Lung microvascular endothelial cell (primary cell): ENCODE measurements around the gene SUFU. TPM values are rescaled to one million over a fixed set of nuclear protein-coding genes. Genes with fewer than 3 reads are reported as not detected.

Experiments
- DNase-seq, 2 donors: peaks; one replicate each; pipeline versions ENCODE4 v3.0.0 to v3.0.0-alpha.2; 2010; ENCODE audit warnings: low read depth in 2 of 2
- total RNA-seq: library from RNA; depleted of rRNA; stranded (reverse); fragments of >200 nt; gene quantifications from 2 replicates; pipeline ENCODE4 v1.2.1, GENCODE V29; 2014

The SUFU gene
- total RNA-seq, 1 donor from 2014 or later: 3.0 TPM

DNA sequence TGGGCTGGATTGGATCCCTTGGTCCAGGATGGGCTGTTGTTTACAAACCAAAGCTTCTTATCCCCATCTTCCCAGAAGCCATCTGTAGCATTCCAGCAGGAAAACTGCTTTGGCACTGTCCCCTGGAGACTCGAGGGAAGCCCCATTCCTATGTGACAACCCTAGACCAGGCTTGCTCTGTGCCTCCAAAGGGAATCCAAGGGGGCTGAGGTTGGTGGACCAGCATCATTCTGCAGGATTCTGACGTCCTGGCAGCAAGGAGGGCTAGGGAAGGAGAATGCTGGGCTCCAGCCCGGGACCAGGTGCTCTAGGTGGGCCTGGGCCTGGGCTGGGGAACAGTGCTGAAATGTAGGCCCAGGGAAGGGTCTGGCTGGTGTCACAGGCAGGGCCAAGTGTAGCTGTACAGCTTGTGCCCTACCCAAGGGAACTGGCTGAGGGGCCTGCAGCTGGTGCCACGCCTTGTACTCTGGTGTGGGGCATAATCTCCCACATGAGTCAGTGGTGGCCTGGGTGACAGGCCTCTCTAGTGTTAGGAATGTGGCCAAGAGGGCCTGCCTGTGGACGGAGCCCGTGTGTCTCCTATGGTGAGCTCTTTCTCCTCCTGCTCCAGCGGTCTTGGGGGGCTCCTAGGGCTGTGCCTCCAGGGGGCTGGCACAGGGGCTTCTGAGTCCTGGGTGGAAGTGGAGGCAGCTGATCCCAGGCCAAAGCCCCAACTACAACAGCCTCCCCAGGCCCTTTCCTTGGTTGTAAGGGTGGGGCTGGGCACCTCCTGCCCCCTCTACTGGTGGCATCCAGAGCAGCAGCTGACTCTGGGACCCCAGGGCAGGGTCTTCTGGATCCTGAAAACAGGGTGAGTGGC, 165.7 kb downstream of the SUFU start:
- DNase-seq: no peak

DNA sequence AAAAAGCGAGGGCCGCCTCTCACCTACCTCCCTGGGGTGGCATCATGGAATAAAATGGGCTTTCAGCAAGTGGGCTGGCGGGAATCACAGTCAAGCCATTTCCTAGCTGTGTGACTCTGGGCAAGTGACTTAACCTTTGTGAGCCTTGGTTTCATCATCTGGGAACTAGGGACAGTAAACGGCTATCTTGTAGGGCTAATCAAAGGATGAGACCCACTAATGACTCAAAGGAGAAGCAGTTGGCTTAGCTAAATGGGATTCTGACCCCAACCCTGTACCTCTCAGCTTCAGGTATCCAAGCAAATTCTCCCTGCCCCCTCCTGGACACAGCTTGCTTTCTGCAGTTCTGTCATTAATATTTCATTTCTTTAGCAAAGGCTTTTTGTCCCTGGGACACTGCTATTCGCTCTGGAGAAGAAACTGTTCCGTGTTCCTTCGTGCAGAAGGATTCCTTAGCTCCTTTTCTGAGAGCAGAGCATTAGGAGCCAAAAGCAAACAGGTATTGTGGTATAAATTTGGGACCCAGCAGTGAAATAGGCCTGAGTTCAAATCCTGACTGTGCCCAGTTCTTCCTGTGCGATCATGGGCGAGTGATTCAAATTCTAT, 166.4 kb downstream of the SUFU start:
- no peak for DNase-seq

DNA sequence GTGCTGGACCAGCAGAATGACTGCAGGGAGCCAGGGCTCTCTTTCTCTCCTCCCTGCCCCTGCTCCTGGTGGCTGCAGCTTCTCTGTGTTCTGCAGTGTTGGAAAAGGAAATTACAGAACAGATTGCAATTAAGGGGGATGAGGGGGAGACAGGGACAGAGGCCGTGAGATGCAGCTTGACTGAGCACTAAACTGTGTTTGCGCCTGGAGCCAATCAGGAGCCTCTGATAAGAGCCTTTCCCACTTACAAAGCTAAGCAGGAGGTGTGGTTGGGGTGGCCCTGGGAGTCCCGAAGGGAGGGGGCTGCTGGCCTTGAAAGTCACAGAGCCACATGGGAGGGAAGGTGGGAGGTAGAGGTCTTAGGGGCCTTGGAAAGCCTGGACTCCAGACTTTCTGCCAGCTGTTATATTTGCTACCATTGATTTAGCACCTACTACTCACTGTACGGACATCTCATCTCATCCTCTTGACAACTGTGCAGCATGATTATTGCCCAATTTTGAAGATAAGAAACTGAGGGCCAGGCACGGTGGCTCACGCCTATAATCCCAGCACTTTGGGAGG, 167.2 kb downstream of the SUFU start:
- DNase-seq: no peak

DNA sequence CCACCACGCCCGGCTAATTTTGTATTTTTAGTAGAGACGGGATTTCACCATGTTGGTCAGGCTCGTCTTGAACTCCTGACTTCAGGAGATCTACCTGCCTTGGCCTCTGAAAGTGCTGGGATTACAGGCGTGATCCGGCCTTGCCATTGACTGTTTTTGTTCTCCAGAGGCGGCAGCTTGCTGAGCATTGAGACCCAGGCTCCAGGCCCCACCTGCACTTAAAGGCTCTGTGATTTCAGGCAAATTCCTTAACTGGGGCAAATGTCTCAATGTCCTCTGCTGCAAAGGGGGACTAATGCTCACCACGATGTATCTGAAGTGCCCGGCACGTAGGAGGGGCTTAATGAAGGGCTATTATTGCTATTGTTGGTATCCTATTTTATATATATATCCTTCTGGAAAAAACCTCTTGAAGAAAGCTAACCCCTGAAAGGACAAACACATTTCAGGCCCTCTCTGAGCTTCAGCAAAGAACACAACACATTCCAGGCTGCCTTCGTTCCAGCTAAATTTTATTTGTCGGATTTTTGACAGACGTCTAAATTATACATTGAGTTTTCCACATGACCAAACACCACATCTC, 169.6 kb downstream of the SUFU start:
- no peak for DNase-seq

DNA sequence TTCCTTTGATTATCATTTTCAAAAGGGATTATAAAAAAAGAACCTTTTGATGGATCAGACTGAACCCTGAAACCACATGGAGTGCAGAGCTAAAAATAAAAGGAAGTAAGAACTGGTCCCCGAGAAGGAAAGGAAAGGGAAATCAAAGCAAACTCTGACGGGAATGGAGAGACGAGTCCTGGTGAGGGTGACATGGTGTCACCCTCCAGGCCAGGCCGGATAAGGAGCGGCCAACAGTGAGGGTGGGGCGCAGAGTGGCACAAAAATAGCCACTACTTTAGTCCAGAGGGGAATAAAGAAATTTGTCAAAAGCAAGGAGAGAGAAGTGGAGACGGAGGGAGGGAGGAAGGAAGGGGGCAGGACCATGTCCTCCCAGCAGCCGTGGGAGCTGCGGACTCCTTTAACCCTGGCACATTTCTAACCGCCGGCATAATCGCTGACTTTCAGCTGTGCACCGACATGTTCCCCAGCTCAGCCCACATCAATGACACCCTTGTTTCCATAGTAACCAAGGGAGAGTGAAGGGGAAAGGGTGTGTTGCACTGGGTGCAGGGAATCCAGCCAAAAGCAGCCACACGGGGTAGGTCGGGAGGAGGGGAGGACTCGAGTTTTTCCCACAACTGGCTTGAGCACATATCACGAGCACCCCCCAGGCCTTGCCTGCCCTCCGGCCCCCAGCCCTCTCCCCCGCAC, 170.2 kb downstream of the SUFU start:
- peak; percentile 28 to 53 for DNase-seq

DNA sequence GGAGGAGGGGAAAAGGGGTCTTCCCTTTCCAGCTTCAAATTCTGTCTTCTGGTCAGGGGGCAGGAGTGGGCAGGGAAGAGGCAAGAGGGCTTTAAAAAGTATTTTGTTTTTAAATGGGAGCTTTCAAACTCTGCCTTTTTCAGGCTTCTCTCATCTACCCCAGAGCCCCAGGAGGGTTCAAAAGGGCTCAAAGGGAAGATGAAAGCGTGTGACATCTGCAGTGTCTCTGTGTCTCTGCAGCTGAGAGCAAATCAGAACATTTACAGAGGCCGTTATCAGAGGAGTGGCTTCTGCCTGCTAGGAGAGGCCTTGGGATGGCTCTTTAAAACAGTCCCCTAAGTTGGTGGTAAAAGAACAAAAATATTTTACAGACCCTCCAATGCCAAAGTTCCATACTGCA, 170.8 kb downstream of the SUFU start:
- DNase-seq: no peak

DNA sequence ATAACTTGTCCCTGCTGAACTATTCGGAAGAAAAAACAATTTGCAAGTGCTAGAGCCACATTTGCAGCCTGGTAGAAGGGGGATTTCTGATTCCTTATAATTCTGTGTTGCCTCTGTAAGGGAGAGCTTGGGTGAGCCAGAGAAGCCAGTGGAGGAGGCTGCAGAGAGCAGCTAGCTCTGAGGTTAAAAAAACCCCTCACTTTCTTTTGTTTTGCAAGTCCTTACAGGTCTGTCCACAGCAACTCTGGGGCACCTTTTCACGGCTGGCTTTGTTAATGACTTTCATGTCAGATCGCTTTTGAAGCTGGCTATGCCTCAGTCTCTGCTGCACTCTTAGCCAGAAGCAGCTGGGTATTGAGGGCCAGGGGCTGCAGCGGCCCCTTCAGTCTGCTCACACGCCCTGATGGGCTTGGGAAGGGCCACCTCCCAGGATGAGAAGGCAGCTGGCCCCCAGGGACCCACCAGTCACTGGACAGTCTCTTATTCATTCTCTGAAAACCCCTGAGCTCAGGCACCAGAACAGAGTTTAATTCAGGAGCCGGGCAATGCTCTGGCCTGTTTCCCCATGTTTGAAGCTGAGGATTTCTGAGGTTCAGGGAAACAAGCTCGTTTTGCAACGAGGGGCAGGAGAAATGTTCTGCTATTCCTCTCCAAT, 171.4 kb downstream of the SUFU start:
- DNase-seq: no peak

DNA sequence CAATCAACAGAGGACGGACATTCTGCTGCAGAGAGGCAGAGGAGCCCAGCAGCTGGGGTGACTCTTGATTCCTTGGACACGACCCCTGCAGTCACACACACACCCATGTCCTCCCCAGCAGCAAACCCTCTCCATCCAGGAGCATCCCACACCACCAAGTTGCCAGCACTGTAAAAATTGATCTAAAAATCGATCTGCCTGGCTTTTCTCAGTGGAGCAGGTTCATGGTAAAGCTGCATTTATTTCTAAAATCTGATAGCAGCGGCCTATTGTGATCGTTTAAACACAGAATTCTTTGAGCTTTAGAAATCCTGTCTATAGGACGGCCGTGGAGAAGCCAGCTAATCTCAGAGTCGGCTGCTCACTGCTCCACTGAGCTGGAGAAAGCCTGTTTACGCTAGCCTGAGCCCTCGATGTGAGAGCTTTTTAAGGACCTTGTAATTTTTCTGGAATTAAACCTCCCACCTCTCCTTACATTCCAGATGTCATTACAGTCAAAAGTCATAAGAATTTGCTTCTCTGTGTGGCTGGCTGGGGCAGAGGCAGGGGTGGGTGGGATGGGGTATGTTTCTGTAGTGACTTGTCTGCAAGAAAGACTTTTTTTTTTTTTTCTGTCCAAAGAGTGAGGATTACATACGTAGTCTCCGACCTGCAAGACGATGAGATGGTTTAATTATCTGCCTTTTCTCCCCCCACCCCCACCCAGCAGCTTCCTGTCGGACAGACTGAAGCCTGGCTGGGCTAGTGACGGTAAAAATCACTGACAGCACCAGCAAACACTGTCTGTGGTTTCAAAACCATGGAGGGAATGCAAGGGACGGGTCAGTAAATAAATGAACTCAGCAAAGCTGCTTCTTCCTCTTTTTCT, 172.1 kb downstream of the SUFU start:
- DNase-seq: no peak

DNA sequence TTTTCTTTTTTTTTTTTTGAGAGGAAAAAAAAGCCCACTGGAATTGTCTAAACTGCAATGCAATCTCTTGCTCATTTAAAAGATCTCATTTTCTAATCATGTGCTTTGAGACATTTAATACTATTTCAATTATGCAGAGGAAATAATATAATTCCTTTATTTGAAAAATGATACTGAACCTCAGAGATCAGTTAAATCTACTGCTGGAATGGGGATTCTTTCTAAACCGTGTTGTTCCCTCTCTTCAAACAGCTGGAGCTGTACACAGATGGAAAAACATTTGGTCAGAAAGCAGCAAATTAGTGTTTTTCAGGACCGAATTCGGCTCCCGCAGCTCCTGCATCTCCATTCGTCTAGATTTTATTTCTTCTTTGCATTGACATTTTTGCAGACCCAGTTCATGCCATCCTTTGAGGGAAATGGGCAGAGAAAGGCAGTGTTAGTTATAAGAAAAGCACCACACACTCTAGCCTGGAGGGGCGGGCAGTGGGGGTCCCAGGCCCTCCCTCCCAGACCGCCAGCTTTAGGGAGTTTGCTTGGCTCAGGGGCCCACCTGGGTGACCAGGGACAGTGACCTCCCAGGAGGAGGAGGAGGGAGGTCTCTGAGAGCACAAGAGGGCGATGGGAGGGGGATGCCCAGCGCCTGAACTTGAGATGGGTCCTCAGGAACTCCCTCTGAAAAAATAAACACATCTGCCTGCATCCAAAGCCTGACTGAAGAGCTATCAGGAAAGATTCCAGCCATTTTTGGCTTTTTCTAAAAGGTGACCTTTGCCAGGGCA, 173.0 kb downstream of the SUFU start:
- no peak for DNase-seq

DNA sequence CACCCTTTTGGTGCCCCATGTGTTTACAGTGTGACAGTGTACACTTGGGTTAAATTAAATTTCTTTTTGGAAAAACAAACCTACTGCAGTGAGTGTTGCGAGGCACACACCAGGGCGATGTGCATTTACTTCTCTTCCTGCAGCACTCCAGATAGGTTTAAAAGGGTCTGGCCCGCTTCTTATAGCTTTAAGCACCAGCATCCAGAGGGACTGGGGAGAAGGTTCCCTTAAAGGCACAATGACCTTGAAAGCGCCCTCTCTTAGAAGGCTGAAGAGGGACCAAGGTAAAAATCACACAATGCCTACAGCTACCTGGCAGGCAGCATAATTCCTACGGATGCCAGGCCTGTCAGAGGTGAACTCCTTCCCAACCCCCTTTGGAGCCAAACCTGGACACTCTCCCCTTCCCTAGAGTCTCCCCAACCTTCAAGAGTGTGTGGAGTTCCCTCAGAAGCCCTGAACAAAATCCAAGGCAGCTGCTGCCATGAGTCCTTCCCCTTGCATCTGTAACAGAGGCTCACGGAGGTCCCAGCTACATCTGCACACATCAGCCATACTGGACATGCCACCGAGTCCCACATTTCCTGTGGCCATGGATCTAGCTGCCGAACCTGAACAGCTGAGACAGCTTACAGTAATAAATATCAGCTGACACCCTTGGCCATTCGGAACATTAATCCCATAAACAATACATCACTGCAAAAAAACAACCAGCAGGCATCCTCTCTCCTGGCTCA, 173.7 kb downstream of the SUFU start:
- DNase-seq: no peak

DNA sequence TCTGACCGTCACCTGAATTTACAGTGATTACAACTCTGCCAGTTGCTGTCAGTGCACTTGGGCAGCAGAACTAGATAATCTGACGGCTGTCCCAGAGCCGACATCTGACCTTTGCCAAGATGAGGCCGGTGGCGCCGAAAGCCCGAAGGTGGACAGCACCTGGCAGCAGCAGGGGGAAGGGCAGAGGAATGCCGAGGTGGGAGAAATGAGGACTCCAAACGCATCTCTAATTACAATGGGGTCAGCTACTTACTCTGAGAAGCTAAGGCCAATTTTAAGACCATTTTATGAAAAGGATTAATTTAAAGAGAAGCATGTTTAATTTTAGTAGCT, 174.3 kb downstream of the SUFU start:
- DNase-seq: no peak

DNA sequence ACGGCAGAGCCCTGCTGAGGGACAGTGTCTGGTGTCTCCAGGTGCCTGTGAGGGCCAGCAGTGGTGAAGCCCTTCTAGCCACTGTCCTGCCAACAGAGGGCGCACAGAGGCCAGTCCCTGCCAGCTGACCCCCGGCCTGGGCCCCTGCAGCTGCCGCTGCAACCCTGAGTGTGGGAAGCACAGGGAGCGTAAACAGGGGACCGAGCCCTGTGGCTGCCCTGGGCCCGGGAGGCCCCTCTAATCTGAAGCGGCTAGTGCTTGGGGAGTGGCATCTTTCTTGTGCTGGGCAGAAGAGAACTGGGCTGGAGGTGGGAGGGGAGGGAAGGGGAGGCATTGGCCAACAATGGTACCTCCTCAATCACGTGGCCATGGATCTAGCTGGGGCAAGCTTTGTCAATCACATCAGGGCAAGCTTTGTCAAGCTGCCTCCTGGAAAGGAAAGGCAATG, 175.1 kb downstream of the SUFU start:
- peak; percentile 53 to 73 for DNase-seq

DNA sequence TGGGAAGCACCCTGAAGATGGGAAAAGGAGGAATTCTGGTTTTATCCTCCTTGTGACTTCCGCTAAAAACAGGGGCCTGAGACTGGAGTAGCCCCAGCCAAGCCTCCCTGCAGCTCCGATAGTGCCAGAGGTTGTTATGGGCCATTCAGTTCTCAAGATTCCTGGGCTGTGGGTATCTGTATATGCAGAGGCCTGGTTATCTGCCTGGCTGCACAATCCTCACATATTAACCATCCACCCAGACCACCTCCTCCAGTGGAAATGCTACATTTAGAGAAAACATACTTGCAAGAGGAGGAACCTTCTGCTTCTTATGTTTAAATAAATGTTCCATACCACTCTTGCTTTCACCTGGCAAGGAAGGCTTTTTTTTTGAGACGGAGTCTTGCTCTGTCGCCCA, 175.8 kb downstream of the SUFU start:
- no peak for DNase-seq

DNA sequence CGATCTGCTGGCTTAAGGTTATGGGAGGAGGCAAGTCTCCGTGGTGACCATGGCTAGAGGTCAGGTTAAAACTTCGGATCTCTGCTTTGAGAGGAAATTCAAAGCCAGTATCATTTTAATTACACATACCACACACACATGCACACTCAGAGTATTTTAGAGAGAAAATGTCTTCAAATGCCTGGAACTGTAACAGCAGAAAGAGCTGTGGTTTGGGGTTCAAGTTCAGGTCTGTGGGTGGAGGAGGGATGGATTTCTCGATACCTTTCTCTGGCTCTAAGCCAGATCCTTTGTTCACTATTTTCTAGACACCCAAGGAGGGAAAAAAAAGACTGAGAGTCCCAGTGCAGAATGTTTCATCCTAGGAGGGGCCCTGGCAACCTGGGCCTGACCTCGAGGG, 177.9 kb downstream of the SUFU start:
- no peak for DNase-seq

DNA sequence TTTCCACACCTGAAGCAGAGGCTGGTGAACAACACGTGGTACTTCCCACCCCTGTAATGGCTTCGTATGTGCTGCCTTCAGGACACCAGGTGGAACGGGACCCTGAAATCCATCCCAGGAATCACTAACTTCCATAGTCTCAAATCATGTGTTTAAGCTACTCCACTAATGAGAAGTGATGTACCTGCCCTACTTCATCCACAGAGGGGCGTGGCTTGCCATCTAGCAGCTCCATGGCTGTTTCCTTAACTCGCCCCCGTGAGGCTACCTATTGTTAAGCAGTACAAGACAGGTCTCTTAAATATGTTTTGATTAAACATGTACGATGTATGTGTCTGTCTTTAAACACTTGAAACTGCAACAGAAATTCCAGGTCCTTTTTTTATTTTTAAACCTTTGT, 178.6 kb downstream of the SUFU start:
- DNase-seq: no peak

DNA sequence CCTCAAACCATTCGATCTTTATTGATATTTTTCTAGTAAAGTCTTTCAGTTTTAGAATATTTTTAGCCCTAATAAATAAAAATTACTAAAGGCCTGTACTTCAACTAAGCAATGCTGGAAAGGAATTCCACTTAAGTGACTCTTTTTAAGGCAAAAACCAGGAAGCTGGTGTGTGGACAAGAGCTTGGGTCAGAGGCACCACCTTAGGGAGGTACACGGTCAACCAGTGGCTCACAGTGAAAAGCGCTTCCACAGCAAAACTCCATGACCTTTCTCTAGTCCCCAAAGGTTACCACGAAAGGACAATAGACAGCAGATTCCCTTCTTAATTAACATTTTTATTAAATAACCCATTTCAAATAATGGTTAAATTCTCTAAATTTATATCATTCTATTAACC, 179.2 kb downstream of the SUFU start:
- DNase-seq: no peak
